Erythroblast (primary cell): ENCODE results near the gene YOD1.

Experiments used
- GATA1 ChIP-seq: IDR thresholded peaks from 2 replicates; pipeline ENCODE4 v1.6.1; 2011; ENCODE audit warnings: low read depth, mild to moderate bottlenecking, control low read depth, low read length, moderate library complexity
- POLR2A ChIP-seq: IDR thresholded peaks from 2 replicates; pipeline ENCODE4 v1.6.1; 2011; ENCODE audit warnings: mild to moderate bottlenecking, low read length

DNA sequence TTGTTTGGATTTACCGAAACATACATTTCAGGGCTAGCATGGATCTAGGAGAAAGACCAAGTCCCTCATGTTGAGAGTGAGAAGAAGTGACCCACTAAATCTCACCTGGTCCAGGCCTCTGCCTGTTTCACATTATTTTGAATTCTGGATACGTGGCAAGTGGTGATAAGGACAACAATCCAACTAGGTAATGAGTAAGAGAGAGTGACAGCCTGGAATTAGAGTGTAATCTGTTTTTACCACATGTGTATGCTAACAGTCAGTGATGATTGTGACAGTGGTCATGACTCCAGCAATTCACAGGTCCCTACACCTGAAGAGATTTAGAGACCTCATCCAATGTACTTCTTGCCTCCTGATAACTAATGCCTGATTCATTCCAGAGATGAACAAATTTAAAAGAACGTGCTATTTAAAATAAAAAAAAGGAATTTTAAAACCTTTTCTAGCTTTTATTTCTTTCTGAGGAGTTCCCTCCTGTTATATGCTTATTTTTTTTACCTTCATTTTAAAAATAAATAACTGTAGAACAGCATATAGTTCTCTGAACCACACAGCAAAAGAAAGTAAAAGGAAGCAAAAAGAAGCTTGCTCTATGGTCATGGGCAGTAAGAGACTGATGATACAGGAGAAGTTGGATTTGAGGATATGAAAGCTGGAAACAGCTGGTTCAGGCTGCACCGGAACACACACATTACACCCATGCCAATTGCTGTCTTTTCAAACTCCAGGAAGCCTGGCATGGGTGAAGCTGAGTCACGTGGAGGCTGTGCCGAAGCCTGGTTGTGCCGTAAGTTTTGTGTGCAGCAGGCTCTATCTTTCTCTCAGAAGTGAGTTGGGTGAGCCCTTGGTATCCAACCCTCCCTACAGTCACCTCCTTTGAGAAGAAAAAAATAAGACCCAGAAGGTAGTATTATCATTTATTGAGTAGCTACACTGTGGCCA, 33.1 kb downstream of the YOD1 start:
- TF ChIP-seq POLR2A (no peak), GATA1 (no peak)
